HepG2 (cell line): ENCODE data around the gene FOSB. TPM values are rescaled to one million over a fixed set of nuclear protein-coding genes. Genes with fewer than 3 reads are reported as not detected.

ENCODE experiments used
- ATF4 ChIP-seq, 2 experiments: fragments of 450-650 bp in 1 of 2; sonication (generic) in 1 of 2; formaldehyde crosslinking; IDR thresholded peaks; 2 replicates each; pipeline versions ENCODE4 v1.5.0 to v1.8.0; 2020 to 2022; ENCODE audit warnings: mild to moderate bottlenecking in 1 of 2, missing genetic modification reagents in 1 of 2
- DMAP1 ChIP-seq: IDR thresholded peaks from 2 replicates; pipeline ENCODE4 v1.6.1; 2016
- HNRNPL ChIP-seq: fragments of 200-400 bp; formaldehyde crosslinking; IDR thresholded peaks from 2 replicates; pipeline ENCODE4 v1.6.1; 2017; ENCODE audit warnings: mild to moderate bottlenecking, low read depth, low read length
- HNRNPLL ChIP-seq: fragments of 200-400 bp; formaldehyde crosslinking; IDR thresholded peaks from 2 replicates; pipeline ENCODE4 v1.6.1; 2017; ENCODE audit warnings: mild to moderate bottlenecking, low read depth, low read length; ENCODE audit not compliant: poor library complexity, severe bottlenecking
- KLF11 ChIP-seq: IDR thresholded peaks from 2 replicates; pipeline ENCODE4 v1.6.1; 2016; ENCODE audit warnings: missing compliant biosample characterization
- LBX2 ChIP-seq: sonication (generic); formaldehyde crosslinking; IDR thresholded peaks from 2 replicates; pipeline ENCODE4 v1.5.0; 2020; ENCODE audit warnings: missing genetic modification reagents, mild to moderate bottlenecking, borderline replicate concordance
- MLXIP ChIP-seq: sonication (generic); formaldehyde crosslinking; IDR thresholded peaks from 2 replicates; pipeline ENCODE4 v1.9.0; 2021; ENCODE audit warnings: missing genetic modification reagents, borderline replicate concordance
- MXD1 ChIP-seq: sonication (generic); formaldehyde crosslinking; IDR thresholded peaks from 2 replicates; pipeline ENCODE4 v1.4.0; 2020; ENCODE audit warnings: mild to moderate bottlenecking, missing genetic modification reagents
- NBN ChIP-seq: fragments of 450-650 bp; conservative IDR thresholded peaks from 2 replicates; pipeline ENCODE4 v1.6.1; 2017
- NFKB2 ChIP-seq: sonication (generic); formaldehyde crosslinking; IDR thresholded peaks from 2 replicates; pipeline ENCODE4 v1.4.0; 2020; ENCODE audit warnings: missing genetic modification reagents, borderline replicate concordance
- PBX3 ChIP-seq: sonication (generic); formaldehyde crosslinking; IDR thresholded peaks from 2 replicates; pipeline ENCODE4 v1.8.1; 2023; ENCODE audit warnings: missing genetic modification reagents, inconsistent platforms, borderline replicate concordance
- SMAD3 ChIP-seq: sonication (generic); formaldehyde crosslinking; IDR thresholded peaks from 2 replicates; pipeline ENCODE4 v1.4.0; 2020; ENCODE audit warnings: missing genetic modification reagents
- SOX5 ChIP-seq: IDR thresholded peaks from 2 replicates; pipeline ENCODE4 v1.6.1; 2016; ENCODE audit warnings: borderline replicate concordance
- SP140L ChIP-seq: sonication (generic); formaldehyde crosslinking; IDR thresholded peaks from 2 replicates; pipeline ENCODE4 v1.4.0; 2020; ENCODE audit warnings: missing genetic modification reagents, borderline replicate concordance
- TARDBP ChIP-seq: sonication (generic); formaldehyde crosslinking; IDR thresholded peaks from 2 replicates; pipeline ENCODE4 v1.8.0; 2022; ENCODE audit warnings: mild to moderate bottlenecking, missing genetic modification reagents
- ZFP62 ChIP-seq: sonication (generic); formaldehyde crosslinking; IDR thresholded peaks from 2 replicates; pipeline ENCODE4 v1.4.0; 2020; ENCODE audit warnings: missing genetic modification reagents
- ZMYM4 ChIP-seq: sonication (generic); formaldehyde crosslinking; IDR thresholded peaks from 2 replicates; pipeline ENCODE4 v1.8.1; 2023; ENCODE audit warnings: mild to moderate bottlenecking, missing genetic modification reagents
- ZNF607 ChIP-seq: sonication (generic); formaldehyde crosslinking; IDR thresholded peaks from 2 replicates; pipeline ENCODE4 v1.5.1; 2020; ENCODE audit warnings: missing genetic modification reagents, mild to moderate bottlenecking, borderline replicate concordance
- ZNF615 ChIP-seq: sonication (generic); formaldehyde crosslinking; IDR thresholded peaks from 2 replicates; pipeline ENCODE4 v1.5.0; 2020; ENCODE audit warnings: mild to moderate bottlenecking, missing genetic modification reagents, borderline replicate concordance
- ZNF737 ChIP-seq: sonication (generic); formaldehyde crosslinking; IDR thresholded peaks from 2 replicates; pipeline ENCODE4 v1.5.0; 2020; ENCODE audit warnings: missing genetic modification reagents, mild to moderate bottlenecking, borderline replicate concordance
- ZNF749 ChIP-seq: sonication (generic); formaldehyde crosslinking; IDR thresholded peaks from 2 replicates; pipeline ENCODE4 v1.8.0; 2022; ENCODE audit warnings: mild to moderate bottlenecking, missing genetic modification reagents, moderate library complexity, borderline replicate concordance
- ZNF788 ChIP-seq: sonication (generic); formaldehyde crosslinking; IDR thresholded peaks from 2 replicates; pipeline ENCODE4 v1.5.0; 2020; ENCODE audit warnings: mild to moderate bottlenecking, missing genetic modification reagents, borderline replicate concordance
- polyA plus RNA-seq, 8 experiments: library from polyadenylated mRNA; depleted of rRNA in 3 of 8; stranded (reverse) in 7 of 8; unstranded in 1 of 8; fragments of >200 nt; fragmentation: Illumina TruSeq in 4 of 8; extraction: Trizol in 4 of 8; gene quantifications; 2 replicates each; pipeline versions ENCODE4 v1.2.1 to v1.2.3, GENCODE V29; 2011 to 2016; ENCODE audit warnings: low read depth in 4 of 8, missing spikeins in 1 of 8, mixed read lengths in 1 of 8; ENCODE audit not compliant: insufficient read depth in 1 of 8
- total RNA-seq, 5 experiments: library from RNA; depleted of rRNA; stranded (reverse); fragments of >200 nt; fragmentation: Illumina TruSeq; extraction: Trizol; gene quantifications; 2 replicates each; pipeline ENCODE4 v1.2.3, GENCODE V29; 2016; ENCODE audit warnings: low read depth in 1 of 5

The FOSB gene
- total and polyA plus RNA-seq, 2 of the 13 experiments (the other 11 are each of a cell fraction or from before 2014, with no cell fraction given), result 2.8 to 6.0 TPM

GRCh38 chr19:45506246-45506988 lies 38.6 kb downstream of the FOSB start (continued):
- no peak for TF ChIP-seq NBN
- TF ChIP-seq ZNF788 (CRISPR knock-in tag), result peak; percentile 90
- TF ChIP-seq ZFP62 (CRISPR knock-in tag), result no peak
- no peak for TF ChIP-seq PBX3 (CRISPR knock-in tag)
- 0 out of 2 replicates have a peak, but pooled peaks have one; percentile 53 for TF ChIP-seq ZNF615 (CRISPR knock-in tag)
- TF ChIP-seq ZMYM4 (CRISPR knock-in tag), result 0 out of 2 replicates have a peak, but pooled peaks have one; percentile 46
- TF ChIP-seq DMAP1, result no peak
- no peak for TF ChIP-seq HNRNPL
- TF ChIP-seq MLXIP (CRISPR knock-in tag), result no peak
- TF ChIP-seq KLF11 (CRISPR knock-in tag), result no peak; the same call in 1 of the 2 replicates
- TF ChIP-seq TARDBP, result peak; percentile 20; the same call in 1 of the 2 replicates
- peak; percentile 48 for TF ChIP-seq HNRNPLL
- no peak for TF ChIP-seq SOX5 (CRISPR knock-in tag)
- TF ChIP-seq ZNF607 (CRISPR knock-in tag), result peak; percentile 64; the same call in 1 of the 2 replicates
- no peak for TF ChIP-seq SMAD3 (CRISPR knock-in tag)
- no peak for TF ChIP-seq ATF4 (CRISPR knock-in tag; IDR thresholded peaks at IDR 0.05)
- TF ChIP-seq MXD1 (CRISPR knock-in tag), result 0 out of 2 replicates have a peak, but pooled peaks have one; percentile 30
- TF ChIP-seq LBX2 (CRISPR knock-in tag), result no peak
- no peak for TF ChIP-seq ZNF737 (CRISPR knock-in tag)
- no peak; the same call in 1 of the 2 replicates for TF ChIP-seq NFKB2 (CRISPR knock-in tag)
- TF ChIP-seq ZNF749 (CRISPR knock-in tag), result no peak
- TF ChIP-seq SP140L (CRISPR knock-in tag), result no peak
